Gastroesophageal sphincter (tissue), 4 donors: ENCODE measurements around the gene GUCY1A1. TPM values are rescaled to one million over a fixed set of nuclear protein-coding genes. Genes with fewer than 3 reads are reported as not detected.

Source experiments
- ATAC-seq: fragments of 150-250 bp; one replicate; pipeline ENCODE4 v1.9.1; 2016; ENCODE audit warnings: mild to moderate bottlenecking, moderate library complexity
- H3K27ac ChIP-seq, 4 donors: fragments of 200-600 bp; sonication (generic) in 3 of 4; 1 replicate in 3 of 4; 2 replicates in 1 of 4; pipeline ENCODE4 v1.5.1; 2016 to 2019
- H3K27me3 ChIP-seq: fragments of 200-600 bp; sonication (generic); one replicate; pipeline ENCODE4 v1.5.1; 2019
- H3K36me3 ChIP-seq, 2 donors: fragments of 200-600 bp; sonication (generic); one replicate each; pipeline ENCODE4 v1.5.1; 2019; ENCODE audit warnings: control low read depth in 1 of 2
- H3K4me1 ChIP-seq, 3 donors: fragments of 200-600 bp; sonication (generic); 1 replicate in 2 of 3; 2 replicates in 1 of 3; pipeline ENCODE4 v1.5.1; 2016 to 2019; ENCODE audit warnings: control low read depth in 2 of 3
- H3K4me3 ChIP-seq, 2 donors: fragments of 200-600 bp; sonication (generic); one replicate each; pipeline ENCODE4 v1.5.1; 2019; ENCODE audit warnings: mild to moderate bottlenecking in 1 of 2, moderate library complexity in 1 of 2
- H3K9me3 ChIP-seq, 3 donors: fragments of 200-600 bp; sonication (generic); one replicate each; pipeline ENCODE4 v1.5.1; 2017 to 2019; ENCODE audit warnings: control low read depth in 2 of 3
- CTCF ChIP-seq, 4 experiments: fragments of 200-600 bp in 2 of 4; fragments of 450-650 bp in 2 of 4; sonication (generic) in 1 of 4; IDR thresholded peaks; one replicate each; pipeline ENCODE4 v1.5.1; 2017 to 2019; ENCODE audit warnings: antibody characterized with exemption in 4 of 4, mild to moderate bottlenecking in 2 of 4, moderate library complexity in 2 of 4
- EP300 ChIP-seq: sonication (generic); formaldehyde crosslinking; IDR thresholded peaks from one replicate; pipeline ENCODE4 v1.6.1; 2017; ENCODE audit warnings: antibody characterized with exemption, mild to moderate bottlenecking
- POLR2A ChIP-seq, 2 donors: fragments of 450-650 bp; IDR thresholded peaks; one replicate each; pipeline ENCODE4 v1.6.1; 2017; ENCODE audit warnings: antibody characterized with exemption in 2 of 2, mild to moderate bottlenecking in 2 of 2, moderate library complexity in 1 of 2
- POLR2AphosphoS5 ChIP-seq: sonication (generic); formaldehyde crosslinking; IDR thresholded peaks from one replicate; pipeline ENCODE4 v1.6.1; 2017; ENCODE audit warnings: antibody characterized with exemption
- WGBS, 2 donors: methylation state at CpG; one replicate each; pipeline ENCODE4 v1.1.5; 2018; ENCODE audit warnings: low coverage in 1 of 2; 5-methylcytosine and 5-hydroxymethylcytosine counted together
- total RNA-seq, 4 donors: library from RNA; depleted of rRNA; stranded (reverse); fragments of >200 nt; gene quantifications; one replicate each; pipeline ENCODE4 v1.1.0, GENCODE V29; 2016

The GUCY1A1 gene
- total RNA-seq, 4 donors from 2014 or later: 69.4 to 196 (median 144) TPM

- no peak overlapping the region for H3K27ac ChIP-seq
- H3K4me1 ChIP-seq: no peaks in the 10 kb centered on the region
- no peaks in the 10 kb centered on the region for H3K27me3 ChIP-seq
- no peak overlapping the region for H3K4me3 ChIP-seq
- WGBS, 2 donors: 80 to 86% methylated on average over 5 of the region's 5 CpGs
- H3K36me3 ChIP-seq: no peaks in the 10 kb centered on the region
- H3K9me3 ChIP-seq: no peaks in the 10 kb centered on the region
- no peak for ATAC-seq
- TF ChIP-seq EP300 (no peak), CTCF (IDR thresholded peaks at IDR 0.05) (no peak), POLR2A (IDR thresholded peaks at IDR 0.05) (no peak), POLR2AphosphoS5 (no peak)
These were observed 28.3 kb upstream of the GUCY1A1 start for GRCh38 chr4:155638195-155638965.

- H3K4me1 ChIP-seq: no peaks in the 10 kb centered on the region
- TF ChIP-seq POLR2A (IDR thresholded peaks at IDR 0.05): no peak
- no peak for TF ChIP-seq CTCF (IDR thresholded peaks at IDR 0.05)
- TF ChIP-seq POLR2AphosphoS5: no peak
- TF ChIP-seq EP300: no peak
- no peaks in the 10 kb centered on the region for H3K9me3 ChIP-seq
- H3K27me3 ChIP-seq: no peaks in the 10 kb centered on the region
- H3K27ac ChIP-seq: no peak overlapping the region
- no peak for ATAC-seq
- no peak overlapping the region for H3K4me3 ChIP-seq
- WGBS, 2 donors: 28 to 74% methylated on average over 2 to 3 of the region's 3 CpGs
- no peaks in the 10 kb centered on the region for H3K36me3 ChIP-seq
These were observed 26.7 kb upstream of the GUCY1A1 start for GRCh38 chr4:155639704-155640523.

GRCh38 chr4:155640751-155641150 lies 25.9 kb upstream of the GUCY1A1 start:
- 90 to 94% methylated on average over 2 of the region's 2 CpGs for WGBS, 2 donors
- ATAC-seq: no peak

GRCh38 chr4:155643087-155643486 lies 23.6 kb upstream of the GUCY1A1 start:
- Histone ChIP-seq H3K4me3 (no peak overlapping the region), H3K4me1 (no peaks in the 10 kb centered on the region), H3K27me3 (no peaks in the 10 kb centered on the region), H3K27ac (no peak overlapping the region), H3K9me3 (no peaks in the 10 kb centered on the region), H3K36me3 (no peaks in the 10 kb centered on the region)
- TF ChIP-seq CTCF (IDR thresholded peaks at IDR 0.05) (no peak), POLR2AphosphoS5 (no peak), POLR2A (IDR thresholded peaks at IDR 0.05) (no peak), EP300 (no peak)
- WGBS, 2 donors: 100% methylated on average over 1 of the region's 1 CpG
- ATAC-seq: no peak

More at GRCh38 chr4:155640751-155641150, 25.9 kb upstream of the GUCY1A1 start:
- Histone ChIP-seq H3K9me3 (no peaks in the 10 kb centered on the region), H3K4me3 (no peak overlapping the region), H3K4me1 (no peaks in the 10 kb centered on the region), H3K27me3 (no peaks in the 10 kb centered on the region), H3K27ac (no peak overlapping the region), H3K36me3 (no peaks in the 10 kb centered on the region)
- TF ChIP-seq CTCF (IDR thresholded peaks at IDR 0.05): no peak
- no peak for TF ChIP-seq POLR2AphosphoS5
- no peak for TF ChIP-seq POLR2A (IDR thresholded peaks at IDR 0.05)
- TF ChIP-seq EP300: no peak
